Activated naive CD4-positive, alpha-beta T cell treated with anti-CD3 and anti-CD28 coated beads, Interleukin-2, amount 50 U/mL, for 24 hours (primary cell): ENCODE measurements around the gene VAC14.

ENCODE experiments used
- H3K27ac Mint-ChIP-seq: one replicate; pipeline ENCODE4 v1.8.0; 2021; ENCODE audit warnings: mild to moderate bottlenecking, mixed read lengths
- H3K27me3 Mint-ChIP-seq: one replicate; pipeline ENCODE4 v1.8.0; 2021; ENCODE audit warnings: mixed read lengths
- H3K36me3 Mint-ChIP-seq: one replicate; pipeline ENCODE4 v1.8.0; 2021; ENCODE audit warnings: mixed read lengths
- H3K4me1 Mint-ChIP-seq: one replicate; pipeline ENCODE4 v1.8.0; 2021; ENCODE audit warnings: mixed read lengths
- H3K4me3 Mint-ChIP-seq: one replicate; pipeline ENCODE4 v1.8.0; 2021; ENCODE audit warnings: mild to moderate bottlenecking, mixed read lengths
- H3K9me3 Mint-ChIP-seq: one replicate; pipeline ENCODE4 v1.8.0; 2021; ENCODE audit warnings: mixed read lengths

The VAC14 gene

DNA sequence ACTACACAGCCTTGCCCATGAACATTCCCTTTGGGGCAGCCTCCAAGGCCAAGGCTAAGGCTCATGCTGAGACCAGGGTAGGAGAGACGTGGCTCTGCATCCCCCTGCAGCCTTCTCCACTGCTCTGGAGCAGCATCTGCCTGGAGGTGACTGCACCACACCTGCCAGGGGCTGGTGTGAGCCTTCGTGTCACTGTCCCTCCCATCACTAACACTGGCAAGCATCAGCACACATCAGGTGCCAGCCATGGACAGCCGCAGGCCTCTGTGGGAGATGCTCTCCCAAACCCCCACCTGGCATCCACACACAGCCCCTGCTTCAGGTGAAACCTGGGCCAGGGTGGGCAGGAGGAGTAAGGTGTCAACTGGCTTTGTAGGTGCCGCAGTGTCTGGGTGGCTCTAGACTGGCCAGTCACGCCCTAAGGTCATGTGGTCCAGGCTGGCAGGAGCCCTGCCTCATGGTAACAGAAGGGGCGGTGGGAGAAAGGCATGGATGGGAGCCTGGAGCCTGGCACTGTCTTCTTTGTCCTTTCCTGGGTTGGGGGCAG is 97.0 kb downstream of the VAC14 start:
- H3K9me3 Mint-ChIP-seq: no peaks in the 10 kb centered on the region
- H3K27ac Mint-ChIP-seq: no peak overlapping the region
- H3K36me3 Mint-ChIP-seq: peaks cover 1% of the 10 kb centered on the region
- H3K4me1 Mint-ChIP-seq: peaks cover 4% of the 10 kb centered on the region
- H3K27me3 Mint-ChIP-seq: no peaks in the 10 kb centered on the region
- no peak overlapping the region for H3K4me3 Mint-ChIP-seq

DNA sequence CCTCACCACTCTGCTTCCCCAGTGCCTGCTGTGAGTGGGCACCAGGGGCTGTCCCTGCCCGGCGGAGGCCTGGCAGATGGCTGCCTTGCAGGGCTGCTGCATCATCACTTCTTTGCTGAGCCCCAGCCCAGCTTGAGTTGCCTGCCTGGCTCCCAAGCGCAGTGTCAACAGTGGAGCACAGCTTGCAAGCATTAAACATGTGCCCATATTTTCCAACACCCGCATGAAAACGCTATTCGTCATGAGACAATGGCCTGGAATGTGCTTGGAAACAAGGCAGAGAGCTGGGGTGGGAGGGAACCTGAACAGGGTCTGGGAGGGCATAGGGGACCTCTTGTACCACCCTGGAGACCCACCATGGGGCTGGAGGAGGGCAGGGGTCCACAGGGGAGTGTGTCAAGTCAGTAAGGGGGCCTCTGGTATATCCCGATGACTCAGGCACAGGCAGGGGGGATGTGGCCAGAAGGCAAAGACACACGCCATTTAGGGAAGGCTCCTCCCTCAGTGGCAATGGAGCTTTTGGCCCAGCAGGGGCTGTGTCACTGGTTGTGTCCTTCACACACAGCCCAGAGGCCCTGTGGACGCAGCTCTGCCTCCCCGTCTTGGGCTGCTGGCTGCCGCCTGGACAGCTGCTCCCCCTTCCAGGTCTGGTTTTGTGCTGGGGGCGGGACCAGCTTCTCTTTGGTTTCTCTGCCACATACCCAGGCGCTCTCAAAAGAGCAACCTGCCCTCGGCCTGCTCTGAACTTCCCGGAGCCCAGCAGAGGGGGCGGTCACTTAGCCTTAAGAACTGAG is 97.7 kb downstream of the VAC14 start:
- H3K9me3 Mint-ChIP-seq: no peaks in the 10 kb centered on the region
- no peak overlapping the region for H3K27ac Mint-ChIP-seq
- H3K27me3 Mint-ChIP-seq: no peaks in the 10 kb centered on the region
- peaks cover 1% of the 10 kb centered on the region for H3K36me3 Mint-ChIP-seq
- peaks cover 4% of the 10 kb centered on the region for H3K4me1 Mint-ChIP-seq
- no peak overlapping the region for H3K4me3 Mint-ChIP-seq

DNA sequence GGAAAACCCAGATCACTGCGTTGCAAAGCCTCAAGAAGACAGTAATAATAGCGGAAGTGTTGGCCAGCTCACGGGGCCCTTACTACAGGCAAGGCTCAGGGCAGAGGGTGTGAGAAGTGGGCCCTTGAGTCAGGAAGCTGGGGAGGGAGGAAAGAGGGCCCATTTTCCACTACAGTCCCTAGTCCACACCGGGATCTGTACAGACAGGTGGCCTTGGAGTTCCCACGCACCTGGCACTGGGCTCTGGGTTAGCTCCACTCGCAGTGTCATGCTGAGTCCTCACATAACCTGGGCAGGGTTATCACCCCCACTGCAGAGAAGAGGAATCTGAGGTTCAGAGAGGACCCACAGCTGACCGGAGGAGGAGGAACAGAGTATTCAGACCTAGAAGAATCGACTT is 98.3 kb downstream of the VAC14 start:
- peaks cover 1% of the 10 kb centered on the region for H3K36me3 Mint-ChIP-seq

DNA sequence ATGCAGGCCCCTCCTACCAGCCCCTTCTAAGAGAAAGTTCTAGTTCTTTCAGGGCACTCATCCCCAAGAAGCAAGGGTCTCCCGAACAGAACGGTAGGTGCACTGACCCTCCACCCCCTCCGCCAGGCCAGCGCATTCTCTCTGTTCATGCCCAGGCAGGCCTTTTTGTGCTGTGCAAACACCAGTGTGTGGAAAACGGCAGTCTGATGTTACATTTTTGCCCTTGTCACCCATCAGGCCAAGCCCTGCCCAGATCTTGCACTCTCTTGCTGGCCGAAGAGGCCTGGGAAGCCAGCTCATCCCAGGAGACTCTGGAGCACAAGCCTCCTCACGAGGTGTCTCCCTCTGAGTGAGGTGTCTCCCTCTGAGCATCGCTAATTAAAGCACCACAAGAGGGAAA is 99.0 kb downstream of the VAC14 start:
- Mint-ChIP-seq H3K27me3 (no peaks in the 10 kb centered on the region), H3K4me3 (no peak overlapping the region), H3K27ac (no peak overlapping the region), H3K9me3 (no peaks in the 10 kb centered on the region), H3K4me1 (peaks cover 8% of the 10 kb centered on the region), H3K36me3 (peaks cover under 1% of the 10 kb centered on the region)

More for the DNA sequence above, 98.3 kb downstream of the VAC14 start:
- Mint-ChIP-seq H3K4me1 (peaks cover 7% of the 10 kb centered on the region), H3K27me3 (no peaks in the 10 kb centered on the region), H3K27ac (no peak overlapping the region), H3K4me3 (no peak overlapping the region), H3K9me3 (no peaks in the 10 kb centered on the region)

DNA sequence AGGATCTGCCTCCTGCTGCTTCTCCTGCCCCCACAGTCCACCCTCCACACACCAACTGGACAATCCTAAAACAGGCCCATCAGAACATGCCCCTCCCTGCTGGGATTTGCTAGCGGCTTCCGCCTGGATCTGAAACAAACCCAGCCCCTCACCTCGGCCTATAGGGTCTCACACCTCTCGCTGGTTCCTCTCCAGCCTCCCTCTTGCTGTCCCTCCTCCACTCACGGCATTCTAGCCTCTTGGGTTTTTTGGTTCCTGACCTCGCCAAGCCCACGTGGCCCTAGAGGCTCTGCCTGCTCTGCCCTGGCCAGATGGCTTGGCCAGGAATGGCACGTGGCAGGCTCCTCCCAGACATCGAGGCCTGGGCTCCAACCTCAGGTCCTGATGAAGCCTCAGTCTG is 99.4 kb downstream of the VAC14 start:
- H3K27ac Mint-ChIP-seq: no peak overlapping the region
- H3K4me1 Mint-ChIP-seq: peaks cover 11% of the 10 kb centered on the region
- H3K9me3 Mint-ChIP-seq: no peaks in the 10 kb centered on the region
- no peaks in the 10 kb centered on the region for H3K27me3 Mint-ChIP-seq
- no peak overlapping the region for H3K4me3 Mint-ChIP-seq
- no peaks in the 10 kb centered on the region for H3K36me3 Mint-ChIP-seq

DNA sequence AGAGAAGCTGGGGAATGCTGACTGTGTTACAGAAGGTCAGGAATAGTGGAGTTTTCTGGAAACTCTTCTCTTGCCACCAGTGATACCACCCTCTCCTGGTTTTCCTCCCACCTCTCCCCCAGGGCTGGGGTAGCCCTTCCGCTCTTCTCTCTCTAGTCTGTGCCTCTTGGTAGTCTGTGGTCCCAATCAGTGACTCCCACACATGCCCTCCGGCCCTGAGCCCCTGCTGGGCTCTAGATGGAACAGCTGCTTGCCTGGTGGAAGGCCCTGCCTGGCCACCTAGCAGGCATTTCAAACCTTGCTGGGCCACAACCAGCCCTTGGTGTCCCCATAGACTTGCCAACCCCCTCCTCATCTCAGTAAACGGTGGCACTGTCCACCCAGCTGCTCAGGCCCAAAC is 99.9 kb downstream of the VAC14 start:
- H3K27ac Mint-ChIP-seq: no peak overlapping the region
- no peak overlapping the region for H3K4me3 Mint-ChIP-seq
- no peaks in the 10 kb centered on the region for H3K36me3 Mint-ChIP-seq

DNA sequence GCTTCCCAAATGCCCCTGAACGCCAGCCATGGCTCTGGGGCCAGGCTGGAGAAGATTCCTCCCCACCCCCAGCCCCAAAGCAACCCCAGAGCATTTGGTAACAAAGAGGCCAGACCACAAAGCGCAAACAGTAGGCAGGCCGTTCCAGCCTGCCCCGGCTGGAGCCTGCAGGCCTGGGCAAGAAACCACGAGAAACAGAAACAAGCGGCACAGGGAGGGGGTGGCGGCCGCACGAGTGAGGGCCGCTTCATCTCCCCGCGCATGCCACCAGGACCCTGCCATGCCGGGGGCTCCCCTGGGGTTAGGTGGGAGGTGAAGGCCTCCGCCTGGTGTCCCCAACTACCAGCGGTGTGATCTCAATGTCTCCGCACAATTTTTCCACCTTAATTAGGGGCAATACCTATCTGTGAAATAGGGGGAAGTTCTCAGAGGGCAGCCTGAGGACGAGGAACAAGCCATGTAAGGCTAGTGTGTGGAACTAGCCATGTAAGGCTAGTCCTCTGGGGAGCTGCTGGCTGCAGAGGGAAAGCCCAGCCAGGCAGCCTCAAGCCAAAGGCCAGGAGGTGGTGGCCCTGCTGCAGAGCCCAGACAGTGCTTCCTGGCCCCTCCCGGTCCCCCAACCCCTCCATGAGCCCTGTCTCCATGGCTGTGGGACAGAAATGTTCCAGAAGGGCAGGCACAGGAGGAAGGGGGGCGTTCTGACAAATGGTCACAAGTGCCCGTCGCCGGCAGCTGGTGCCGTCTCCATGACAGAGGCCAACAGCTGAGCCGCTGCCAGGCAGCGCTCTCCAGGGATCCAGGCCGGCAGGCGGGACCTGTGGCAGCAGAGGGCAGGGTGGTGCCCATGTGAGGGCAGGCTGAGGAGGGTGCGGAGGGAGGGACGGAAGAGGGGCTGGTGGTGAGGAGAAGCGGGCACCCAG is 100.6 kb downstream of the VAC14 start:
- H3K27me3 Mint-ChIP-seq: no peaks in the 10 kb centered on the region

More for the DNA sequence above, 99.9 kb downstream of the VAC14 start:
- H3K27me3 Mint-ChIP-seq: no peaks in the 10 kb centered on the region
- H3K4me1 Mint-ChIP-seq: peaks cover 17% of the 10 kb centered on the region
- no peaks in the 10 kb centered on the region for H3K9me3 Mint-ChIP-seq

DNA sequence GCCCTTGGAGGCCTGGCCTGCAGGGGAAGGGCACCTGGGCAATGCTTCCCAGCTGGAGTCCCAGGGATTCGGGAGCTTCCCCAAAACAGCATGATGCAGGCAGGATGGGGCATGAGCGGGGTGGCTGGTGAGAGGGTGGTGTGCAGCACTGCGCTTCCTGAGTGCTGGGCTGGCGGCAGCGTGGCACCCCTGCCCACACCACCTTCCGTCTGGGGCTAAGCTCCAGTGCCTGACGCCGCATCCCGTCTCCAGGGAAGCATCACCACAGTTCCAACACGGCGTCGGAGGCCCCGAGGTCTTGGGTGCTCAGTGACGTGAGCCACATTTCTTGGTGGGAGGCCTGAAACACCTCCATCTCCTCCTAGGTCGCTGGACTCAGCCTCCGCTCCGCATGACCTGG is 101.3 kb downstream of the VAC14 start:
- Mint-ChIP-seq H3K4me3 (no peak overlapping the region), H3K27ac (no peak overlapping the region), H3K4me1 (peaks cover 26% of the 10 kb centered on the region), H3K36me3 (no peaks in the 10 kb centered on the region), H3K9me3 (no peaks in the 10 kb centered on the region), H3K27me3 (no peaks in the 10 kb centered on the region)

More for the DNA sequence above, 100.6 kb downstream of the VAC14 start:
- no peaks in the 10 kb centered on the region for H3K36me3 Mint-ChIP-seq
- no peak overlapping the region for H3K4me3 Mint-ChIP-seq
- H3K27ac Mint-ChIP-seq: no peak overlapping the region
- peaks cover 24% of the 10 kb centered on the region for H3K4me1 Mint-ChIP-seq
- H3K9me3 Mint-ChIP-seq: no peaks in the 10 kb centered on the region

DNA sequence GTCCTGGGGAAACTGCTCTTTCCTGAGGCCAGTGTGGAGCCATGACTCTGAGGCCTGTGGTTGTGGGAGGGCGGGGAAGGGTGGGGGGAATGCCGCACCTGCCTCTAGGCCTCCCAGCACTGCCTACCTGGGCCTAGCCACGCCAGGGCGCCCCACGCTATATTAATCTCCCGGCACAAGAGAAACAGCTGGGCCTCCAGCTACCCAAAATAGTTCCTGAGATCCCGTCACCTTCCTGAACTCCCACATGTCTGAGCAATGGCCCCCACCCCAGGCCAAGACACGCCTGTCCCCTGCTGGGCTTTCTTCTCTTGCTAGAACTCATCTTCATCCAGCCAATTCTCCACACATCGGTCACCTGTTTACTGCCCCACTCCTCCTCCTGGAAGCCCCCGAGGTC is 102.1 kb downstream of the VAC14 start:
- H3K27me3 Mint-ChIP-seq: no peaks in the 10 kb centered on the region
- H3K27ac Mint-ChIP-seq: no peak overlapping the region
- H3K4me3 Mint-ChIP-seq: no peak overlapping the region
- H3K36me3 Mint-ChIP-seq: no peaks in the 10 kb centered on the region
- no peaks in the 10 kb centered on the region for H3K9me3 Mint-ChIP-seq
- H3K4me1 Mint-ChIP-seq: peaks cover 26% of the 10 kb centered on the region

DNA sequence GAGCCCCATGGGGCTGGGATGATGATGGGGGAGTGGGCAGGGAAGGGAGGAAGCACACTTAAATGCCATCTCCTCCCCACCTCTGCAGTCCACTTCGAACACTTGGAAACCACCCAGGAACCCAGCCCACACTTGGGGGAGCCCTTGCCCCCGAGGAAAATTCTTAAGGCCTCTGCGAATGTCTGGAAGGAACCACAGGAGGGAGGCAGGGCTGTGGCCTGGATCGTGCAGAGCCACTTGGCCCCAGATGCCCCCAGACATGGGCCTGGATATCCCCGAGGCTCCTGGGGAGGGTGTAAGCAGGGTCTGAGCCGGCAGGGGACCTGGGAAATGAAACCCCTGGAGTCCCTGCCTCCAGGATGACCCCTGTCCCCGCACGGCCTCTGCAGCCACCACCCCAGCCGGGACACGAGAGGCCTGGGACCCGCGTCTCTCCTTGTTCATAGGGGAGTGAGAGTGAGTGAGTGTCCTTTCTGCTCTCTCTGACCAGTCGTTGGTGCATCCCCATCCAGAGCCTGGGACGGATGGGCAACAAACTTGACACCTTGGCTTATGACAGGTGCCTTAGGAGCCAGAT is 103.3 kb downstream of the VAC14 start:
- no peaks in the 10 kb centered on the region for H3K36me3 Mint-ChIP-seq
- peaks cover 26% of the 10 kb centered on the region for H3K4me1 Mint-ChIP-seq
- H3K9me3 Mint-ChIP-seq: no peaks in the 10 kb centered on the region
- H3K4me3 Mint-ChIP-seq: no peak overlapping the region
- no peak overlapping the region for H3K27ac Mint-ChIP-seq
- H3K27me3 Mint-ChIP-seq: no peaks in the 10 kb centered on the region

DNA sequence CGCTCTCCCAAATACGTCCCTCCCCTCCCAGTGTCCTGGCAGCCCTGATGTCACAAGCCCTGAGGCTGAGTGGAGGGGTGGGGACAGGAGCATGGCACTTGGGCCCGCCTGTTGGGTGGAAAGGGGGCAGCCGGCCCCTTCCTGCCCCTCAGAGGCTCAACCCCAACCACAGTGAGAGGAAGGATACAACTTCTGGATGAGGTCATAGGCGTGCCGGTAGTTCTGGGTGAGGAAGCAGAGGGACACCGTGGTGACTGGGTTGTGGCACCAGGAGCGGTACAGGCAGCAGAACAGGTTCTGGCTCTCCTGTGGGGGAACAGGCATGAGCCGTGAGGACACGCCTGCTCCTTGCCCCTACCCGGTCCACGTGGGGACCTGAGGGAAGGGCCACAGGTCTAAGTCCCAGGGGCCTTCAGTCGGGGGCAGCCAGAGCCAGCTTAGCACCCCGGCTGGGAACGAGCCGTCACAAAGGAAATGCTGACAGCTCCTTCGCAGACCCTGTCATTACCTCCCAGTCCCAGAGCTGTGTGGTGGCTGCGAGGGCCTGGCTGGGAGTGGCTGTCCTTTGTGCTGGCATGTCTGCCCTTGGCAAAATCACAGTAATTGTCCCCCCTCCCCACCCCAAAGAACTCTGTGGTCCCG is 103.9 kb downstream of the VAC14 start:
- Mint-ChIP-seq H3K4me1 (peaks cover 26% of the 10 kb centered on the region), H3K27me3 (no peaks in the 10 kb centered on the region), H3K4me3 (no peak overlapping the region), H3K27ac (no peak overlapping the region), H3K36me3 (no peaks in the 10 kb centered on the region), H3K9me3 (no peaks in the 10 kb centered on the region)

DNA sequence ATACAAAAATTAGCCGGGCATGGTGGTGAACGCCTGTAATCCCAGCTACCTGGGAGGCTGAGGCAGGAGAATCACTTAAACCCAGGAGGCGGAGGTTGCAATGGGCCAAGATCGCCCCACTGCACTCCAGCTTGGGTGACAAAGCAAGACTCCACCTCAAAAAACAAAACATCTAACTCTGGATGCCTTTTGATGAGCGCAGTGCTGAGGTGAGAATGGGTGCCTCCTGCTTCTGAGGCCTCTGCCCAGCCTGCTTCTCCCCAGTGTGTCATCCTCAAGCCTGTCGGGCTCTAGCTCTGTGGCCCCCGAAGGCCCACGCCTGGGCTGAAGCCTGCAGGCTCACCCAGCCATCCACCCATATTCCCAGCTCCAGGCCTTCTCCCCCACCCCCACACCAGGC is 104.6 kb downstream of the VAC14 start:
- H3K27ac Mint-ChIP-seq: no peak overlapping the region
- no peaks in the 10 kb centered on the region for H3K9me3 Mint-ChIP-seq

DNA sequence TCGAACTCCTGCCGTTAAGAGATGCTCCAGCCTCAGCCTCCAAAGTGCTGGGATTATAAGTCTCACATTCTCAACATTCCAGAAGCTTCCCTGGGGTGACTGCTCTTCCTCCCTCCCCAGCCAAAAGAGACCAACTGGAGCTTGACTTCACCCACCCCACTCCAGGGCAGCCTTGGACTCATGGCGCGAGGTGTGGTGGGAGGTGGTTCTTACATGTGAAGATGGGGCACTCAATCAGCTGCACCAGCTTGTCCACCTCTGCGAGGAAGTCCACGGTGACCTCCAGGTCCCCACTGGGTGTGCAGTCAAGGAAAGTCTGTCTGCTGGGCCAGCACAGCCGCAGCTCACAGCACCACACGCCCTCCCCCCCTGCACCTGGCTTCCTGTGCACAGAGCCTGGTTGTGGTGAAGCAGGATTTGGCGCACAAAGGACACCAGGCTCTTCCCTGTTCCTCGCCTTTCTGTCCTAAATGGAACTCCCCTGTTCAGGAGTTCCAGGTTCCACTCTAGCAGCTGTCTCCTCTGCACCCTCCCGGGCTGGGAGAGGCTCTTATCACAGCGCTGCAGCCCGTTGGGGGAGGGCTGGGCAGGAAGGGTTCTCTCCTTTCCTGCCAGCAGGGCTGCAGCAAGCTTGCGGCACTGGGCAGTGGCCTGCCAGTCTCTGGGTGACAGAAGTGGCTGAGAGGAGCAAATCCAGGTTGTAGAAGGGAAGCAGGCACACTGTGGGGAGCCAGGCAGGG is 105.5 kb downstream of the VAC14 start:
- Mint-ChIP-seq H3K4me1 (peaks cover 26% of the 10 kb centered on the region), H3K4me3 (no peak overlapping the region), H3K36me3 (no peaks in the 10 kb centered on the region), H3K27me3 (no peaks in the 10 kb centered on the region), H3K9me3 (no peaks in the 10 kb centered on the region), H3K27ac (no peak overlapping the region)

More for the DNA sequence above, 104.6 kb downstream of the VAC14 start:
- Mint-ChIP-seq H3K4me3 (no peak overlapping the region), H3K27me3 (no peaks in the 10 kb centered on the region), H3K36me3 (no peaks in the 10 kb centered on the region), H3K4me1 (peaks cover 26% of the 10 kb centered on the region)

DNA sequence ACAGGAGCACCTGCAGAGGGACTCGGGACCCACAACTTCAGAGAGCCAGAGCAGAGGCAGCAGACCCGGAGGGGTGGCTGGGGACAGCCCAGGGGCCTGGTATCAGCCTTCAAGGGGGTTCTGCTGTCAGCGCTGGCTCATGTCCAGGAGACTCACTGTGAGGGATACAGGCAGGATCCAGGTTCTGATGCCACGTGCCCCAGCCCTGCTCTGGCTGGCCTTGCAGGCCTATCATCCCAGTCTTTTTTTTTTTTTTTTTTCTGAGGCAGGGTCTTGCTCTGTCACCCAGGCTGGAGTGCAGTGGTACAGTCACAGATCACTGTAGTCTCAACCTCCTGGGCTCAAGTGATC is 106.1 kb downstream of the VAC14 start:
- H3K9me3 Mint-ChIP-seq: no peaks in the 10 kb centered on the region
- H3K4me1 Mint-ChIP-seq: peaks cover 26% of the 10 kb centered on the region
- H3K27me3 Mint-ChIP-seq: no peaks in the 10 kb centered on the region
- H3K4me3 Mint-ChIP-seq: no peak overlapping the region
- no peaks in the 10 kb centered on the region for H3K36me3 Mint-ChIP-seq
- no peak overlapping the region for H3K27ac Mint-ChIP-seq
